ENCODE measurements around the gene DUSP16. TPM values are rescaled to one million over a fixed set of nuclear protein-coding genes. Genes with fewer than 3 reads are reported as not detected.

DUSP16 gene
- total RNA-seq, 1 donor from 2014 or later: 2.0 TPM

GRCh38 chr12:12449533-12450025, 113.1 kb downstream of the DUSP16 start:
- intact Hi-C loops (cut with micrococcal nuclease): no loop called here
- Mint-ChIP-seq H3K4me3 (no peak overlapping the region), H3K36me3 (ENCODE audit: low read depth) (peaks cover 15% of the 10 kb centered on the region), H3K4me1 (no peaks in the 10 kb centered on the region), H3K27me3 (no peaks in the 10 kb centered on the region), H3K27ac (no peak overlapping the region), H3K9me3 (no peaks in the 10 kb centered on the region)
- no peak for TF ChIP-seq CTCF (IDR thresholded peaks at IDR 0.05)
- no peak for ATAC-seq (ENCODE audit: low read depth)
- ChIA-PET CTCF (no interaction called here), POLR2A (no interaction called here)
- DNase-seq: no peak

DNA sequence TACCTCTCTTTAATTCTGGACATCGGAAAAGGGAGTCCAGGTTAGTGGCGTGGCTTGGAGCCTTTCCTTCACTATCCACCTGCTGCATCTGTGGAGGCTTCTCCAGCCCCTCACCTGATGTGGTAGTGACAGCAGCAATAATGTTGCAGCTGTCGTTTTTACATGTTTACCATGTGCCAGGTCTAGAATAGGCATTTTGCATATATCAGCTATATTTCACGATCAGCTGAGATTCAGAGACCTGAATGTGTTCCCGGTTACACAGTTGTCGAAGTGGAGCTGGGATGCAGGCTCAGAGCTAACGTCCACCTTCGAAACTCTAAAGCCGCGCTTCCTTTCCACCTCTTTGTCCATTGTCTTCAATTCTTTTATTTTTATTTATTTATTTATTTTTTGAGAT, 114.8 kb downstream of the DUSP16 start:
- no peaks in the 10 kb centered on the region for H3K27me3 Mint-ChIP-seq
- ATAC-seq (ENCODE audit: low read depth): no peak
- H3K9me3 Mint-ChIP-seq: no peaks in the 10 kb centered on the region
- intact Hi-C loops (cut with micrococcal nuclease): no loop called here
- no peak overlapping the region for H3K27ac Mint-ChIP-seq
- peaks cover 16% of the 10 kb centered on the region for H3K36me3 Mint-ChIP-seq (ENCODE audit: low read depth)
- no peak overlapping the region for H3K4me3 Mint-ChIP-seq
- ChIA-PET CTCF (no interaction called here), POLR2A (no interaction called here)
- DNase-seq: no peak
- H3K4me1 Mint-ChIP-seq: peaks cover 3% of the 10 kb centered on the region
- TF ChIP-seq CTCF (IDR thresholded peaks at IDR 0.05): no peak

GRCh38 chr12:12447236-12447635, 115.4 kb downstream of the DUSP16 start:
- POLR2A ChIA-PET: no interaction called here

DNA sequence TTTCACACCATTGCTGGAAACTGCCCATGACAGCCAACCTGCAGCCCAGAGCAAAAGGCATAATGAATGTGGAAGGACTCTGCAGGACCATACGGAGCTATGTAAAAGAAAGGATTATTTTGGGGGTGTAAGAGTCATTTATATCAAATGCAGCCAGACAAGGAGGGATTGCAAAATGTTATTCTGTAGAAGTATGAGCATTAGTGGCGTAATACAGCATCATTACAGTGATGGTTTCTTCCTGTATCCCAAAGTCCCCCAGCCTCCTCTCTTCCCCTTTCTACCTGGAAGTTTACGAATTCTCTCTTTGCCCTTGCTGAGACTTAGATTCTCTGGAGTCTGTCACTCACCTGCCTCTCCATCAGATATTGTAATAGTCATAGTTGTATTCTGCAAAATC, 115.9 kb downstream of the DUSP16 start:
- no peak overlapping the region for H3K4me3 Mint-ChIP-seq
- intact Hi-C loops (cut with micrococcal nuclease): no loop called here
- no peak overlapping the region for H3K27ac Mint-ChIP-seq
- peaks cover 20% of the 10 kb centered on the region for H3K36me3 Mint-ChIP-seq (ENCODE audit: low read depth)
- ATAC-seq (ENCODE audit: low read depth) (no peak), DNase-seq (no peak)
- ChIA-PET CTCF (no interaction called here), POLR2A (no interaction called here)
- H3K9me3 Mint-ChIP-seq: no peaks in the 10 kb centered on the region
- peaks cover 6% of the 10 kb centered on the region for H3K4me1 Mint-ChIP-seq
- no peaks in the 10 kb centered on the region for H3K27me3 Mint-ChIP-seq
- no peak for TF ChIP-seq CTCF (IDR thresholded peaks at IDR 0.05)

More at GRCh38 chr12:12447236-12447635, 115.4 kb downstream of the DUSP16 start:
- Mint-ChIP-seq H3K4me3 (no peak overlapping the region), H3K4me1 (peaks cover 6% of the 10 kb centered on the region), H3K9me3 (no peaks in the 10 kb centered on the region), H3K27me3 (no peaks in the 10 kb centered on the region), H3K27ac (no peak overlapping the region), H3K36me3 (ENCODE audit: low read depth) (peaks cover 15% of the 10 kb centered on the region)
- no peak for TF ChIP-seq CTCF (IDR thresholded peaks at IDR 0.05)
- DNase-seq: no peak
- intact Hi-C loops (cut with micrococcal nuclease): no loop called here
- ATAC-seq (ENCODE audit: low read depth): no peak
- CTCF ChIA-PET: no interaction called here

DNA sequence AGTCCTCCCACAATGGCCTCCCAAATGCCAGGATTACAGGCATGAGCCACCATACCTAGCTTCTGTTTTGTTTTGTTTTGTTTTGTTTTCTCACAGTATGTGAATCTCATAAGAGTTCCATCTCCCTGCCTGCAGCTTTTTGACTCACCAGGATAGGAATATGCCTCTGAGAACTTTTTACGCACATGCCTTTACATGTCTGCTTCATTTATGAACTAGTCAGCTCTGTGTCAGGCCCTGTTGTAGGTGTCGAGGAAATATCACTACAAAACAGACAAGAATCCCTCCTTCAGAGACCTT, 116.8 kb downstream of the DUSP16 start:
- intact Hi-C loops (cut with micrococcal nuclease): no loop called here
- no peaks in the 10 kb centered on the region for H3K27me3 Mint-ChIP-seq
- no peak overlapping the region for H3K27ac Mint-ChIP-seq
- DNase-seq (no peak), ATAC-seq (ENCODE audit: low read depth) (no peak)
- H3K36me3 Mint-ChIP-seq (ENCODE audit: low read depth): peaks cover 23% of the 10 kb centered on the region
- no peak overlapping the region for H3K4me3 Mint-ChIP-seq
- POLR2A ChIA-PET: interaction anchor here (0.7 kb wide), 1 partner anchor 347 kb away, joined by 4 read pairs; no protein-coding TSS in a partner anchor
- CTCF ChIA-PET: no interaction called here
- TF ChIP-seq CTCF (IDR thresholded peaks at IDR 0.05): no peak
- H3K4me1 Mint-ChIP-seq: peaks cover 6% of the 10 kb centered on the region
- no peaks in the 10 kb centered on the region for H3K9me3 Mint-ChIP-seq
